Measurements from ENCODE around the gene LEPROT. TPM values are rescaled to one million over a fixed set of nuclear protein-coding genes. Genes with fewer than 3 reads are reported as not detected.

The LEPROT gene
- total and polyA plus RNA-seq, 2 experiments from 2014 or later, result 22.9 to 24.9 TPM

- no peak for TF ChIP-seq ZNF114 (CRISPR knock-in tag; IDR thresholded peaks at IDR 0.05)
- no peak for TF ChIP-seq ETS1 (IDR thresholded peaks at IDR 0.05)
- TF ChIP-seq EZH2phosphoT487 (IDR thresholded peaks at IDR 0.05; ENCODE audit: unreplicated experiment), result no peak
- no peak for TF ChIP-seq REST (IDR thresholded peaks at IDR 0.05; ENCODE audit: unreplicated experiment)
- no peak for TF ChIP-seq ZNF331 (CRISPR knock-in tag; IDR thresholded peaks at IDR 0.05; ENCODE audit: low read depth)
- TF ChIP-seq JUNB (IDR thresholded peaks at IDR 0.05; ENCODE audit: unreplicated experiment), result no peak
- no peak for TF ChIP-seq EZH2 (IDR thresholded peaks at IDR 0.05; ENCODE audit: low read depth, unreplicated experiment)
Measured at GRCh38 chr1:65434760-65435159, 14.3 kb downstream of the LEPROT start (continued).

GRCh38 chr1:65435987-65436386 is 15.5 kb downstream of the LEPROT start:
- ATAC-seq (no peak), DNase-seq (ENCODE audit: low spot score) (no peak)
- no peak overlapping the region for H3K4me2 ChIP-seq
- Mint-ChIP-seq H3K4me3 (no peak overlapping the region), H3K27ac (no peak overlapping the region; the same call in 1 of the 2 replicates), H3K36me3 (ENCODE audit: low read depth) (peaks cover 4% of the 10 kb centered on the region; the same call in 1 of the 3 replicates), H3K9me3 (no peaks in the 10 kb centered on the region), H3K27me3 (ENCODE audit: insufficient read depth, low read depth, poor library complexity) (peaks cover 2% of the 10 kb centered on the region), H3K4me1 (peaks cover 39% of the 10 kb centered on the region)
- H3K9me2 ChIP-seq (ENCODE audit: insufficient read depth), result no peaks in the 10 kb centered on the region
- peaks cover 29% of the 10 kb centered on the region for H3K4me1 ChIP-seq (ENCODE audit: insufficient read depth)
- H3K79me2 ChIP-seq (replicated peaks; ENCODE audit: insufficient read depth), result no peaks in the 10 kb centered on the region
- H3K27ac ChIP-seq (ENCODE audit: low read depth), result no peak overlapping the region
- no peaks in the 10 kb centered on the region for H3K27me3 ChIP-seq (ENCODE audit: insufficient read depth)
- no peak overlapping the region for H3K4me3 ChIP-seq
- H3F3A ChIP-seq (replicated peaks; ENCODE audit: low read depth), result no peaks in the 10 kb centered on the region
- H3K36me3 ChIP-seq (ENCODE audit: insufficient read depth), result no peaks in the 10 kb centered on the region
- H2AFZ ChIP-seq, result no peak overlapping the region
- H4K20me1 ChIP-seq (replicated peaks; ENCODE audit: insufficient read depth), result no peaks in the 10 kb centered on the region
- TF ChIP-seq ETS1 (IDR thresholded peaks at IDR 0.05) (no peak), CREB1 (CRISPR knock-in tag; IDR thresholded peaks at IDR 0.05; ENCODE audit: low read depth) (no peak), ZNF114 (CRISPR knock-in tag; IDR thresholded peaks at IDR 0.05) (no peak), EZH2 (IDR thresholded peaks at IDR 0.05; ENCODE audit: low read depth, unreplicated experiment) (no peak), JUNB (IDR thresholded peaks at IDR 0.05; ENCODE audit: unreplicated experiment) (no peak), POLR2AphosphoS5 (IDR thresholded peaks at IDR 0.05; ENCODE audit: low read depth) (no peak), ZNF331 (CRISPR knock-in tag; IDR thresholded peaks at IDR 0.05; ENCODE audit: low read depth) (no peak), STAT1 (IDR thresholded peaks at IDR 0.05; ENCODE audit: unreplicated experiment) (no peak), EZH2phosphoT487 (IDR thresholded peaks at IDR 0.05; ENCODE audit: unreplicated experiment) (no peak), NANOG (IDR thresholded peaks at IDR 0.05; ENCODE audit: borderline replicate concordance) (no peak), CTCF (conservative IDR thresholded peaks at IDR 0.05; ENCODE audit: low read depth in 2 of 2) (no peak), REST (IDR thresholded peaks at IDR 0.05; ENCODE audit: unreplicated experiment) (no peak)
